Epithelial cell of umbilical artery (primary cell): ENCODE results near the gene SERPINB1. TPM values are rescaled to one million over a fixed set of nuclear protein-coding genes. Genes with fewer than 3 reads are reported as not detected.

Source experiments
- total RNA-seq: library from RNA; depleted of rRNA; stranded (reverse); fragments of >200 nt; gene quantifications from 2 replicates; pipeline ENCODE4 v1.2.3, GENCODE V29; 2014

The SERPINB1 gene
- total RNA-seq: 52.3 and 54.6 TPM in 2 replicates

GRCh38 chr6:2841264-2842138, at the start of gene SERPINB1:
Gene SERPINB1, minus strand, starts transcription at chr6:2841863. Its CDS starts 1,277 bp downstream, at chr6:2840586.

Other genes with a start within 250 kb of the SERPINB1 start
- gene MYLK4, start 90.9 kb downstream of the SERPINB1 start, total RNA-seq: 0.15 and 0.32 TPM in 2 replicates
- gene WRNIP1, start 76.5 kb downstream of the SERPINB1 start, total RNA-seq: 62.4 and 75.4 TPM in 2 replicates
- 68.4 and 137 TPM in 2 replicates for gene SERPINB9, start 61.4 kb upstream of the SERPINB1 start, total RNA-seq
- gene SERPINB6, start 129.7 kb upstream of the SERPINB1 start, total RNA-seq: 152 and 249 TPM in 2 replicates
- gene NQO2, start 158.0 kb upstream of the SERPINB1 start, total RNA-seq: 14.0 and 30.2 TPM in 2 replicates
- gene RIPK1, start 226.6 kb upstream of the SERPINB1 start, total RNA-seq: 16.9 and 22.5 TPM in 2 replicates